A549 (cell line): Measurements from ENCODE around the gene MAP4K4. TPM values are rescaled to one million over a fixed set of nuclear protein-coding genes. Genes with fewer than 3 reads are reported as not detected.

Source experiments
- ATAC-seq, 2 experiments: fragments of 200-7000 bp in 1 of 2; fragments of >200 bp in 1 of 2; cut with Nextera tagmentation in 1 of 2; cut with Tn5 transposase in 1 of 2; 3 replicates each; pipeline versions ENCODE4 v1.8.0 to v1.9.1; 2018 to 2020; ENCODE audit warnings: mild to moderate bottlenecking in 1 of 2, moderate library complexity in 1 of 2
- CTCF ChIA-PET: fragments of 300-600 bp; sonication (Branson Sonifier 250); formaldehyde crosslinking; extraction: SDS; loops from one replicate; lab custom pipeline; 2021; ENCODE audit warnings: antibody characterized with exemption, inconsistent platforms; lab: Yijun Ruan, JAX
- POLR2A ChIA-PET: fragments of 350-600 bp; formaldehyde crosslinking; extraction: SDS; loops from one replicate; lab custom pipeline; 2021; ENCODE audit warnings: antibody characterized with exemption, inconsistent platforms; lab: Yijun Ruan, JAX
- DNase-seq, 2 experiments: peaks; one replicate each; pipeline versions ENCODE4 v3.0.0 to v3.0.0-alpha.2; 2011 to 2016; ENCODE audit warnings: low read depth in 1 of 2, low spot score in 1 of 2
- FAIRE-seq: peaks from 2 replicates; lab custom pipeline; 2011; peaks lifted over from hg19 to GRCh38; lab: Jason Lieb, UNC
- H3K27ac ChIP-seq, 2 experiments: fragments of >200 bp; sonication (Bioruptor Twin); formaldehyde crosslinking; 3 replicates each; pipeline ENCODE4 v1.5.1; 2016 to 2017
- H3K4me1 ChIP-seq: fragments of >200 bp; sonication (Bioruptor Twin); formaldehyde crosslinking; 3 replicates; pipeline ENCODE4 v1.6.1; 2016
- H3K4me2 ChIP-seq: fragments of >200 bp; sonication (Bioruptor Twin); formaldehyde crosslinking; 3 replicates; pipeline ENCODE4 v1.6.1; 2016
- H3K4me3 ChIP-seq: fragments of >200 bp; sonication (Bioruptor Twin); formaldehyde crosslinking; 3 replicates; pipeline ENCODE4 v1.5.1; 2016
- H3K9me3 ChIP-seq: fragments of >200 bp; sonication (Bioruptor Twin); formaldehyde crosslinking; 3 replicates; pipeline ENCODE4 v1.6.1; 2016
- CBX8 ChIP-seq: fragments of 200-600 bp; sonication (generic); IDR thresholded peaks from 2 replicates; pipeline ENCODE4 v1.6.1; 2016
- ELK1 ChIP-seq: fragments of 150-350 bp; IDR thresholded peaks from 2 replicates; pipeline ENCODE4 v1.6.1; 2014; ENCODE audit warnings: low read depth, mild to moderate bottlenecking, low read length
- FOSB ChIP-seq: fragments of 250-450 bp; sonication (Bioruptor Pico); IDR thresholded peaks from 2 replicates; pipeline ENCODE4 v1.5.0; 2020; ENCODE audit warnings: mild to moderate bottlenecking, moderate library complexity
- GATA3 ChIP-seq: IDR thresholded peaks from 2 replicates; pipeline ENCODE4 v1.6.1; 2012; ENCODE audit warnings: borderline replicate concordance
- JUN ChIP-seq, 2 experiments: fragments of >200 bp; sonication (Bioruptor Twin); formaldehyde crosslinking; IDR thresholded peaks; 2 replicates in 1 of 2; 3 replicates in 1 of 2; pipeline ENCODE4 v1.6.1; 2016 to 2017
- JUNB ChIP-seq: fragments of >200 bp; sonication (Bioruptor Twin); formaldehyde crosslinking; IDR thresholded peaks from 2 replicates; pipeline ENCODE4 v1.6.1; 2016
- KDM5A ChIP-seq: fragments of 200-600 bp; sonication (generic); IDR thresholded peaks from 2 replicates; pipeline ENCODE4 v1.6.1; 2016; ENCODE audit warnings: antibody characterized with exemption, mild to moderate bottlenecking
- MAX ChIP-seq: IDR thresholded peaks from 2 replicates; pipeline ENCODE4 v1.6.1; 2012
- NR3C1 ChIP-seq: fragments of >200 bp; sonication (Bioruptor Twin); formaldehyde crosslinking; IDR thresholded peaks from 3 replicates; pipeline ENCODE4 v1.6.1; 2017
- PHF8 ChIP-seq: fragments of 200-600 bp; sonication (generic); IDR thresholded peaks from 2 replicates; pipeline ENCODE4 v1.6.1; 2016; ENCODE audit warnings: low read depth, mild to moderate bottlenecking, antibody characterized with exemption, moderate library complexity, borderline replicate concordance
- POLR2AphosphoS2 ChIP-seq: conservative IDR thresholded peaks from 2 replicates; pipeline ENCODE4 v1.6.1; 2012; ENCODE audit warnings: low read length, improper control_type of control experiment, inconsistent platforms
- RAD21 ChIP-seq, 2 experiments: fragments of >200 bp in 1 of 2; sonication (Bioruptor Twin) in 1 of 2; formaldehyde crosslinking in 1 of 2; IDR thresholded peaks in 1 of 2; conservative IDR thresholded peaks in 1 of 2; 2 replicates in 1 of 2; 3 replicates in 1 of 2; pipeline ENCODE4 v1.6.1; 2012 to 2018; ENCODE audit warnings: inconsistent platforms in 1 of 2
- RARB ChIP-seq: fragments of 250-450 bp; sonication (Bioruptor Pico); IDR thresholded peaks from 2 replicates; pipeline ENCODE4 v1.8.0; 2021; ENCODE audit warnings: mild to moderate bottlenecking, moderate library complexity
- RCOR1 ChIP-seq: fragments of 150-350 bp; IDR thresholded peaks from 2 replicates; pipeline ENCODE4 v1.6.1; 2014; ENCODE audit warnings: antibody characterized with exemption, low read length, low read depth
- TP53 ChIP-seq: fragments of 250-450 bp; sonication (Bioruptor Pico); IDR thresholded peaks from 2 replicates; pipeline ENCODE4 v1.5.0; 2021; ENCODE audit warnings: mild to moderate bottlenecking, moderate library complexity
- ZC3H11A ChIP-seq: fragments of 450-650 bp; IDR thresholded peaks from 2 replicates; pipeline ENCODE4 v1.6.1; 2014; ENCODE audit warnings: antibody characterized with exemption, mild to moderate bottlenecking
- ZFP36 ChIP-seq: fragments of 450-650 bp; IDR thresholded peaks from 2 replicates; pipeline ENCODE4 v1.6.1; 2014; ENCODE audit warnings: borderline replicate concordance; ENCODE audit not compliant: partially characterized antibody
- ZNF302 ChIP-seq: fragments of 250-450 bp; sonication (Bioruptor Pico); IDR thresholded peaks from 2 replicates; pipeline ENCODE4 v1.9.0; 2021; ENCODE audit warnings: inconsistent platforms, mild to moderate bottlenecking, moderate library complexity
- WGBS: methylation state at CpG from one replicate; pipeline ENCODE4 v1.1.6; 2017; ENCODE audit errors: missing lambda C conversion rate; 5-methylcytosine and 5-hydroxymethylcytosine counted together
- polyA plus RNA-seq, 4 experiments: library from polyadenylated mRNA; depleted of rRNA in 3 of 4; stranded (reverse); fragments of >200 nt; fragmentation: RNase III in 1 of 4; extraction: RNeasy Plus Mini Kit Qiagen cat#74134 plus additional on column Dnase treatment in 1 of 4; gene quantifications; 2 replicates in 3 of 4; 3 replicates in 1 of 4; pipeline ENCODE4 v1.2.3, GENCODE V29; 2011 to 2017
- TF ChIP-seq, protein P1 (sequence below): fragments of 250-450 bp; sonication (Bioruptor Pico); IDR thresholded peaks from 2 replicates; pipeline ENCODE4 v1.5.0; 2021; ENCODE audit warnings: mild to moderate bottlenecking, moderate library complexity, borderline replicate concordance
- TF ChIP-seq, protein P2 (sequence below): fragments of 250-450 bp; sonication (Bioruptor Pico); IDR thresholded peaks from 2 replicates; pipeline ENCODE4 v1.5.0; 2020; ENCODE audit warnings: low read depth, mild to moderate bottlenecking, moderate library complexity

The MAP4K4 gene
- polyA plus RNA-seq, 2 of the 4 experiments (the other 2 are of a cell fraction), result 61.9 to 82.2 TPM

GRCh38 chr2:101842471-101842870 lies 145.0 kb downstream of the MAP4K4 start:
- CTCF ChIA-PET, result interaction anchor here (1.4 kb wide), 1 partner anchor 423 kb away, joined by 3 read pairs; no protein-coding TSS in a partner anchor
- no peak for TF ChIP-seq MAX
- no peak for TF ChIP-seq ZFP36
- no peak for TF ChIP-seq ZC3H11A
- TF ChIP-seq POLR2AphosphoS2, result no peak
- TF ChIP-seq GATA3, result no peak
- TF ChIP-seq RARB (CRISPR knock-in tag), result no peak

GRCh38 chr2:101843048-101843447 lies 145.5 kb downstream of the MAP4K4 start:
- FAIRE-seq (no peak), ATAC-seq (no peak; a peak in 1 of 6 replicates), DNase-seq (no peak)
- ChIA-PET POLR2A (no interaction called here), CTCF (interaction anchor here (0.6 kb wide), 1 partner anchor 43 kb away, joined by 3 read pairs; no protein-coding TSS in a partner anchor)
- TF ChIP-seq, protein P1, sequence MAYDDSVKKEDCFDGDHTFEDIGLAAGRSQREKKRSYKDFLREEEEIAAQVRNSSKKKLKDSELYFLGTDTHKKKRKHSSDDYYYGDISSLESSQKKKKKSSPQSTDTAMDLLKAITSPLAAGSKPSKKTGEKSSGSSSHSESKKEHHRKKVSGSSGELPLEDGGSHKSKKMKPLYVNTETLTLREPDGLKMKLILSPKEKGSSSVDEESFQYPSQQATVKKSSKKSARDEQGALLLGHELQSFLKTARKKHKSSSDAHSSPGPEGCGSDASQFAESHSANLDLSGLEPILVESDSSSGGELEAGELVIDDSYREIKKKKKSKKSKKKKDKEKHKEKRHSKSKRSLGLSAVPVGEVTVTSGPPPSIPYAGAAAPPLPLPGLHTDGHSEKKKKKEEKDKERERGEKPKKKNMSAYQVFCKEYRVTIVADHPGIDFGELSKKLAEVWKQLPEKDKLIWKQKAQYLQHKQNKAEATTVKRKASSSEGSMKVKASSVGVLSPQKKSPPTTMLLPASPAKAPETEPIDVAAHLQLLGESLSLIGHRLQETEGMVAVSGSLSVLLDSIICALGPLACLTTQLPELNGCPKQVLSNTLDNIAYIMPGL (CRISPR knock-in tag), result no peak
- no peak for TF ChIP-seq PHF8
- no peak for TF ChIP-seq ELK1
- TF ChIP-seq RAD21 (conservative IDR thresholded peaks at IDR 0.05 in 1 of 2, IDR thresholded peaks at IDR 0.05 in 1 of 2), result no peak
- no peak for TF ChIP-seq JUNB
- TF ChIP-seq JUN (IDR thresholded peaks at IDR 0.05), result no peak
- TF ChIP-seq FOSB (CRISPR knock-in tag), result no peak
- TF ChIP-seq ZNF302, result no peak
- no peak for TF ChIP-seq NR3C1
- no peak for TF ChIP-seq TP53
- TF ChIP-seq RCOR1, result no peak
- TF ChIP-seq, protein P2, sequence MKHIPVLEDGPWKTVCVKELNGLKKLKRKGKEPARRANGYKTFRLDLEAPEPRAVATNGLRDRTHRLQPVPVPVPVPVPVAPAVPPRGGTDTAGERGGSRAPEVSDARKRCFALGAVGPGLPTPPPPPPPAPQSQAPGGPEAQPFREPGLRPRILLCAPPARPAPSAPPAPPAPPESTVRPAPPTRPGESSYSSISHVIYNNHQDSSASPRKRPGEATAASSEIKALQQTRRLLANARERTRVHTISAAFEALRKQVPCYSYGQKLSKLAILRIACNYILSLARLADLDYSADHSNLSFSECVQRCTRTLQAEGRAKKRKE (CRISPR knock-in tag), result no peak
- Histone ChIP-seq H3K4me2 (no peak overlapping the region), H3K27ac (no peak overlapping the region), H3K4me1 (peaks cover 19% of the 10 kb centered on the region; the same call in 2 of the 3 replicates), H3K4me3 (no peak overlapping the region), H3K9me3 (no peaks in the 10 kb centered on the region)
- 79% methylated on average over 2 of the region's 2 CpGs for WGBS

More at GRCh38 chr2:101842471-101842870, 145.0 kb downstream of the MAP4K4 start:
- no peaks in the 10 kb centered on the region for H3K9me3 ChIP-seq
- no peak for FAIRE-seq
- POLR2A ChIA-PET, result no interaction called here
- H3K4me1 ChIP-seq, result peaks cover 19% of the 10 kb centered on the region; the same call in 2 of the 3 replicates
- no peak overlapping the region for H3K27ac ChIP-seq
- 100% methylated on average over 1 of the region's 1 CpG for WGBS
- no peak for ATAC-seq
- H3K4me2 ChIP-seq, result no peak overlapping the region
- no peak for DNase-seq
- H3K4me3 ChIP-seq, result no peak overlapping the region

GRCh38 chr2:101843471-101843870 lies 146.0 kb downstream of the MAP4K4 start:
- FAIRE-seq, result no peak
- H3K4me1 ChIP-seq, result peaks cover 19% of the 10 kb centered on the region; the same call in 2 of the 3 replicates
- no peak for ATAC-seq
- ChIA-PET CTCF (interaction anchor here (0.6 kb wide), 1 partner anchor 44 kb away, joined by 3 read pairs; no protein-coding TSS in a partner anchor), POLR2A (no interaction called here)
- no peaks in the 10 kb centered on the region for H3K9me3 ChIP-seq
- H3K27ac ChIP-seq, result no peak overlapping the region
- DNase-seq, result no peak
- H3K4me3 ChIP-seq, result no peak overlapping the region
- WGBS, result 92% methylated on average over 6 of the region's 6 CpGs
- TF ChIP-seq KDM5A (no peak), CBX8 (no peak)
- TF ChIP-seq, all 56 proteins: peak for 0
- H3K4me2 ChIP-seq, result no peak overlapping the region
